SHP77 (cell line): ENCODE data around the gene NRDE2.
A peak's percentile ranks its signal among the peaks of the same experiment; 100 is the strongest.
"Not testable (repeated sequence)": the region's sequence is repeated elsewhere in the genome, so short reads cannot be mapped to it uniquely, and the experiment has no call there.

ENCODE experiments used
- DNase-seq, 2 experiments: peaks; one replicate each; lab custom pipeline; 2025; lab: John Stamatoyannopoulos, UW

NRDE2 gene

GRCh38 chr14:90272523-90272922, 59.2 kb downstream of the NRDE2 start:
- no peak for DNase-seq

GRCh38 chr14:90268420-90268819, 63.3 kb downstream of the NRDE2 start:
- no peak for DNase-seq

- no peak for DNase-seq
Measured at GRCh38 chr14:90266441-90267154, 65.1 kb downstream of the NRDE2 start.

GRCh38 chr14:90263748-90264449, 67.8 kb downstream of the NRDE2 start:
- DNase-seq, result no peak

GRCh38 chr14:90256354-90257131, 75.2 kb downstream of the NRDE2 start, which contains the start of gene PSMC1:
TSS of gene PSMC1 (plus strand) at chr14:90256553. CDS start at chr14:90256598, 45 bp downstream.
- peak; percentile 86 to 89 for DNase-seq

- DNase-seq, result no peak
Measured at GRCh38 chr14:90255871-90256270, 75.9 kb downstream of the NRDE2 start.

- DNase-seq, result no peak
Measured at GRCh38 chr14:90253826-90254225, 77.9 kb downstream of the NRDE2 start.

- DNase-seq, result no peak
Measured at GRCh38 chr14:90248594-90248993, 83.1 kb downstream of the NRDE2 start.

GRCh38 chr14:90247441-90247840, 84.3 kb downstream of the NRDE2 start:
- DNase-seq, result not testable (repeated sequence)

- no peak for DNase-seq
Measured at GRCh38 chr14:90246936-90247335, 84.8 kb downstream of the NRDE2 start.

- no peak for DNase-seq
Measured at GRCh38 chr14:90242444-90242843, 89.3 kb downstream of the NRDE2 start.

- DNase-seq, result no peak
Measured at GRCh38 chr14:90239139-90239538, 92.6 kb downstream of the NRDE2 start.

- DNase-seq, result peak; percentile 49 to 55
Measured at GRCh38 chr14:90235179-90235976, 96.4 kb downstream of the NRDE2 start.

- not testable (repeated sequence) for DNase-seq
Measured at GRCh38 chr14:90229942-90230341, 101.8 kb downstream of the NRDE2 start.

- no peak for DNase-seq
Measured at GRCh38 chr14:90228478-90228877, 103.3 kb downstream of the NRDE2 start.
